ENCODE data around the gene DACT3.

DACT3 gene

GRCh38 chr19:46622118-46622446 lies 38.9 kb downstream of the DACT3 start:
- TF ChIP-seq JUND (IDR thresholded peaks at IDR 0.05; ENCODE audit: low read depth), result no peak
- no peak for DNase-seq (ENCODE audit: low read depth in 1 of 2, low spot score in 1 of 2)
- in situ Hi-C loops (cut with HindIII; ENCODE audit: low pct_unique_long_range_greater_than_20kb, low sequenced_read_pairs), result no loop called here

- in situ Hi-C loops (cut with HindIII; ENCODE audit: low pct_unique_long_range_greater_than_20kb, low sequenced_read_pairs), result no loop called here
- no peak for DNase-seq (ENCODE audit: low read depth in 1 of 2, low spot score in 1 of 2)
- no peak for TF ChIP-seq JUND (IDR thresholded peaks at IDR 0.05; ENCODE audit: low read depth)
These were observed 39.5 kb downstream of the DACT3 start for GRCh38 chr19:46621191-46622117.

GRCh38 chr19:46620716-46621115 lies 40.3 kb downstream of the DACT3 start:
- DNase-seq (ENCODE audit: low read depth in 1 of 2, low spot score in 1 of 2), result no peak
- in situ Hi-C loops (cut with HindIII; ENCODE audit: low pct_unique_long_range_greater_than_20kb, low sequenced_read_pairs), result no loop called here
- TF ChIP-seq JUND (IDR thresholded peaks at IDR 0.05; ENCODE audit: low read depth), result no peak

- in situ Hi-C loops (cut with HindIII; ENCODE audit: low pct_unique_long_range_greater_than_20kb, low sequenced_read_pairs), result no loop called here
- no peak for DNase-seq (ENCODE audit: low read depth in 1 of 2, low spot score in 1 of 2)
- no peak for TF ChIP-seq JUND (IDR thresholded peaks at IDR 0.05; ENCODE audit: low read depth)
These were observed 40.7 kb downstream of the DACT3 start for GRCh38 chr19:46620267-46620666.

GRCh38 chr19:46618670-46619231 lies 42.2 kb downstream of the DACT3 start:
- no peak for TF ChIP-seq JUND (IDR thresholded peaks at IDR 0.05; ENCODE audit: low read depth)
- in situ Hi-C loops (cut with HindIII; ENCODE audit: low pct_unique_long_range_greater_than_20kb, low sequenced_read_pairs), result no loop called here
- DNase-seq (ENCODE audit: low read depth in 1 of 2, low spot score in 1 of 2), result peak in 1 of 2 experiments; percentile 86

- DNase-seq (ENCODE audit: low read depth in 1 of 2, low spot score in 1 of 2), result no peak
- no peak for TF ChIP-seq JUND (IDR thresholded peaks at IDR 0.05; ENCODE audit: low read depth)
- in situ Hi-C loops (cut with HindIII; ENCODE audit: low pct_unique_long_range_greater_than_20kb, low sequenced_read_pairs), result no loop called here
These were observed 43.4 kb downstream of the DACT3 start for GRCh38 chr19:46617601-46618000.

- TF ChIP-seq JUND (IDR thresholded peaks at IDR 0.05; ENCODE audit: low read depth), result no peak
- peak; percentile 61 to 70 for DNase-seq (ENCODE audit: low read depth in 1 of 2, low spot score in 1 of 2)
- in situ Hi-C loops (cut with HindIII; ENCODE audit: low pct_unique_long_range_greater_than_20kb, low sequenced_read_pairs), result no loop called here
These were observed 44.2 kb downstream of the DACT3 start for GRCh38 chr19:46616631-46617322.

GRCh38 chr19:46615966-46616365 lies 45.0 kb downstream of the DACT3 start:
- DNase-seq (ENCODE audit: low read depth in 1 of 2, low spot score in 1 of 2), result no peak
- no peak for TF ChIP-seq JUND (IDR thresholded peaks at IDR 0.05; ENCODE audit: low read depth)
- in situ Hi-C loops (cut with HindIII; ENCODE audit: low pct_unique_long_range_greater_than_20kb, low sequenced_read_pairs), result no loop called here

GRCh38 chr19:46614114-46614722 lies 46.8 kb downstream of the DACT3 start:
- in situ Hi-C loops (cut with HindIII; ENCODE audit: low pct_unique_long_range_greater_than_20kb, low sequenced_read_pairs), result no loop called here
- peak; percentile 70 to 71 for DNase-seq (ENCODE audit: low read depth in 1 of 2, low spot score in 1 of 2)
- no peak for TF ChIP-seq JUND (IDR thresholded peaks at IDR 0.05; ENCODE audit: low read depth)

- in situ Hi-C loops (cut with HindIII; ENCODE audit: low pct_unique_long_range_greater_than_20kb, low sequenced_read_pairs), result no loop called here
- no peak for TF ChIP-seq JUND (IDR thresholded peaks at IDR 0.05; ENCODE audit: low read depth)
- DNase-seq (ENCODE audit: low read depth in 1 of 2, low spot score in 1 of 2), result no peak
These were observed 47.5 kb downstream of the DACT3 start for GRCh38 chr19:46613525-46613924.

- in situ Hi-C loops (cut with HindIII; ENCODE audit: low pct_unique_long_range_greater_than_20kb, low sequenced_read_pairs), result no loop called here
- no peak for DNase-seq (ENCODE audit: low read depth in 1 of 2, low spot score in 1 of 2)
- no peak for TF ChIP-seq JUND (IDR thresholded peaks at IDR 0.05; ENCODE audit: low read depth)
These were observed 49.2 kb downstream of the DACT3 start for GRCh38 chr19:46611776-46612175.

GRCh38 chr19:46610851-46611770 lies 49.9 kb downstream of the DACT3 start:
- no peak for TF ChIP-seq JUND (IDR thresholded peaks at IDR 0.05; ENCODE audit: low read depth)
- in situ Hi-C loops (cut with HindIII; ENCODE audit: low pct_unique_long_range_greater_than_20kb, low sequenced_read_pairs), result no loop called here
- DNase-seq (ENCODE audit: low read depth in 1 of 2, low spot score in 1 of 2), result no peak
